ENCODE results near the gene CAPG. TPM values are rescaled to one million over a fixed set of nuclear protein-coding genes. Genes with fewer than 3 reads are reported as not detected.

The CAPG gene
- total and polyA plus RNA-seq, 9 of the 15 experiments (the other 6 are each of a cell fraction or from before 2014, with no cell fraction given): 10.6 to 90.4 (median 56.0) TPM

DNA sequence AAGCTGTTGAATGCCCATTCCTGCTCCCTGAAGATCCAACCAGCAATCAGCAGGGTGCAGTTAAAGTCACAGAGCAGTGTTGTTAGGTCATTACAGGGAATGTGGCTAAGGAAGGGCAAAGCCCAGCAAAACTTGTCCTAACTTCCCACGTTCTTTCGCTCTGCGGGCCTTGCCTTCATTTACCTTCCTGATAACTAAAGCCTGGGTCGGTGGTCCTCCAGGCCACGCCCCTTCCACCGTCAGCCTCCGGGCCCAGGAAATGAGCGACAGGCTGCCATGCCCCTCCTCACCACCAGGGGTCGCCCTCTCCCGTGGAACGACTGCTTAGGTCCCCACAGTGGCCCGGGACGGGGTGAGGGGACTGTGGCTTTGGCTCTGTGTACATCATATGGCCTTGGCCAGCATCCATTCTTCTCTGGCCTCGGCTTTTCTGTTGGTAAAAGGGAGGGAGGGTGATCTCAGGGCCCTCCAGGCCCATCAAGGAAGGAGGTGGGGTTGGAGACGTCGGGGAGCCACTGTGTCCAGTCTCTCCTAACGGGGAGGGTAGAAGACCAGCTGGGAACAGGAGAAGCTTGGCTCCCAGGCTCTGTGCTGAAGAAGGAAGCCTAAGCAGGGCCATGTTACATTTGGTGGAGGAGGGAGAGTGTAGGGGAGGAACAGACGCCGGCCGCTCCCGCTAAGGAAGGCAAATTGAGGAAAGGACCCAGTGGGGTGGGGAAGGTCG is 10.5 kb upstream of the CAPG start (continued):
- TF ChIP-seq, protein P1, sequence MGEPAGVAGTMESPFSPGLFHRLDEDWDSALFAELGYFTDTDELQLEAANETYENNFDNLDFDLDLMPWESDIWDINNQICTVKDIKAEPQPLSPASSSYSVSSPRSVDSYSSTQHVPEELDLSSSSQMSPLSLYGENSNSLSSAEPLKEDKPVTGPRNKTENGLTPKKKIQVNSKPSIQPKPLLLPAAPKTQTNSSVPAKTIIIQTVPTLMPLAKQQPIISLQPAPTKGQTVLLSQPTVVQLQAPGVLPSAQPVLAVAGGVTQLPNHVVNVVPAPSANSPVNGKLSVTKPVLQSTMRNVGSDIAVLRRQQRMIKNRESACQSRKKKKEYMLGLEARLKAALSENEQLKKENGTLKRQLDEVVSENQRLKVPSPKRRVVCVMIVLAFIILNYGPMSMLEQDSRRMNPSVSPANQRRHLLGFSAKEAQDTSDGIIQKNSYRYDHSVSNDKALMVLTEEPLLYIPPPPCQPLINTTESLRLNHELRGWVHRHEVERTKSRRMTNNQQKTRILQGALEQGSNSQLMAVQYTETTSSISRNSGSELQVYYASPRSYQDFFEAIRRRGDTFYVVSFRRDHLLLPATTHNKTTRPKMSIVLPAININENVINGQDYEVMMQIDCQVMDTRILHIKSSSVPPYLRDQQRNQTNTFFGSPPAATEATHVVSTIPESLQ (CRISPR knock-in tag; IDR thresholded peaks at IDR 0.05): no peak; the same call in 1 of the 2 replicates
- TF ChIP-seq GTF2E2 (tag; IDR thresholded peaks at IDR 0.05) (no peak), KAT2B (IDR thresholded peaks at IDR 0.05; ENCODE audit: low read depth, low read length) (no peak), KDM1A (IDR thresholded peaks at IDR 0.05) (peak in 1 of 2 experiments; percentile 57; a peak in 1 of 4 replicates), AFF1 (IDR thresholded peaks at IDR 0.05; ENCODE audit: low read depth in 1 of 2, partially characterized antibody in 2 of 2) (no peak), NFIC (IDR thresholded peaks at IDR 0.05) (peak; percentile 74), ZNF263 (CRISPR knock-in tag; IDR thresholded peaks at IDR 0.05; ENCODE audit: borderline replicate concordance) (no peak), ZNF77 (CRISPR knock-in tag; IDR thresholded peaks at IDR 0.05) (no peak), SMARCB1 (IDR thresholded peaks at IDR 0.05; ENCODE audit: insufficient read length, low read depth) (no peak), ELK1 (CRISPR knock-in tag; IDR thresholded peaks at IDR 0.05) (no peak), TAF7 (tag; IDR thresholded peaks at IDR 0.05) (peak; percentile 74), ZC3H8 (IDR thresholded peaks at IDR 0.05) (no peak), ZBTB9 (CRISPR knock-in tag; IDR thresholded peaks at IDR 0.05) (peak; percentile 61; the same call in 1 of the 2 replicates), SMARCC2 (IDR thresholded peaks at IDR 0.05; ENCODE audit: low read depth) (no peak), ZSCAN29 (IDR thresholded peaks at IDR 0.05) (no peak), RFX5 (IDR thresholded peaks at IDR 0.05; ENCODE audit: low read depth, low read length) (no peak), ZKSCAN1 (IDR thresholded peaks at IDR 0.05; ENCODE audit: low read depth, low read length) (no peak; the same call in 1 of the 2 replicates), NFYB (IDR thresholded peaks at IDR 0.05; ENCODE audit: extremely low read depth, insufficient read length) (no peak), TAF9B (IDR thresholded peaks at IDR 0.05; ENCODE audit: partially characterized antibody) (peak; percentile 4), SAFB (IDR thresholded peaks at IDR 0.05; ENCODE audit: borderline replicate concordance, low read depth, low read length) (peak; percentile 56; the same call in 1 of the 2 replicates)
